Germinal center (tissue), 1 donor: ENCODE measurements around the gene MYH15.

Experiments
- DNase-seq: peaks from one replicate; pipeline ENCODE4 v3.0.0; 2012; ENCODE audit warnings: mixed read lengths, low spot score

The MYH15 gene

GRCh38 chr3:108472001-108472591 lies 38.3 kb downstream of the MYH15 start:
- DNase-seq: no peak

DNA sequence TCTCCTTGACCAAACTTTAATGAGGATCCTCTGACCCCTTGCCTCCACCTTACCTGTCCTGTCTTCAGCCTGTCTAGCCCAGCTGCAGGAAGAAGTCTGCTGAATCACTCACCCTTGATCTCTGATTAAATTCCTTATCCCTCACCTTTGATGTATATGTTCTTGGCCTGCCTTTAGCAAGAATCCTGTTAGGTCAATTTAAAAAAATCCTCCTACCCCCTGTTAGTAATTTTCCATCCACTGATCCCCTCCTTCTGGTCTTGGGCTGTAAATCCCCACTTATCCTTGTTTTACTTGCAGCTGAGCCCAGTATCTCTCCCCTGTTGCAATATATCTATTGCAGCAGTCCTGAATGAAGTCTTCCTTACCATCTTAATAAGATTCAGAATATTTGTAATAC lies 39.0 kb downstream of the MYH15 start:
- DNase-seq: no peak

DNA sequence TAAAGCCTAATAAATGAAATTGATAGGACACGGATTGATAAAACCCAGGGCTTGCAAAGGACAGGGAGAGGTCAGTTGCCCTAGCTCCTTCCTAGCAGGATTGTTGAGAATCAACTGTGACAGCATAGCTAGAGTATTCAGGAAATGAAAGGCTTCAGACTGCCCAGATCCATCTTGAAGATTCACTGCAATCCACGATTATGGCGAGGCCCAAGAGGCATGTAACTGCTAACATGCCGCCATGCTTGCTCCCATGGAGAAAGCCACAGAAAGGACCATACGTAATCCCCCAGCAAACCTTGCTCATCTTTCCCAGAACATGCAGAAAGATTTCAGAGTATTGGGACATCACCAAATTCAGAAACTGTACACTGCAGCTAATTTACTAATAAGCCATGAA lies 41.3 kb downstream of the MYH15 start:
- no peak for DNase-seq

DNA sequence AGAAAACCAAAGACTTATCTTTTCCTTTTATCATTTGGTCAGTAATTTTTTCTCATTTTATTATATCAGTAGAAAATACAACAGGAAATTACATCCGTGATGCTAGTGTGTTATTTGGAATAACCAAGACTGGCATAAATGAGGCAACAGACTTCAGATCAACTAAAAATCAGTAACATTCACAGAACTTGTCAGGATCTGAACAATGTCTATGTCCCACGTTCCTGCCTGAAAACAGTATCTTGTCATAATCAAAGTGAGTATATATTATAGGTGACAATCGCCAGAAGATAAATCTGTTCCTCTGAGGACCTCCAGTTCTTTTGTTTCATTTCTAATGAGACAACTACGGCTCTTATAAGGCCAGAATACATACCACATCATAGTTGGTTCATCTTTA lies 41.8 kb downstream of the MYH15 start:
- DNase-seq: no peak

DNA sequence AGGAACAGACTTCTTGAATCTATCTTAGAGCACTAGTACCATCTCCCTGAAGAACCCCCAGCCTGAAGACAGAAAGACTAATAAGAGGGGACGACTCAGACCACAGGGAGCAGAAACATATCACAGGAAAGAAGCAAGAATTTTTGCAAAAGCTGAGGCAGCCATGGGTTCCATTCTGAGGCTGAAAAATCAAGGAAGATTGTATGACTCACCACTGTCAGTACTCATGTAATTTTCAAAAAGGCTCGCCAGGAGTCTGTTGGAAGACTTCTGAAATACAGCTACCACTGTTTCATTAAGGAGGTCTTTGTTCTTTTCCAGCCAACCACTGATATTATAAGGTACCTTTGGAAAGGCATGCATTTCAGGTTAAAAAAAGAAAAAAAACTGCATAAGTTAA lies 47.5 kb downstream of the MYH15 start:
- DNase-seq: no peak

DNA sequence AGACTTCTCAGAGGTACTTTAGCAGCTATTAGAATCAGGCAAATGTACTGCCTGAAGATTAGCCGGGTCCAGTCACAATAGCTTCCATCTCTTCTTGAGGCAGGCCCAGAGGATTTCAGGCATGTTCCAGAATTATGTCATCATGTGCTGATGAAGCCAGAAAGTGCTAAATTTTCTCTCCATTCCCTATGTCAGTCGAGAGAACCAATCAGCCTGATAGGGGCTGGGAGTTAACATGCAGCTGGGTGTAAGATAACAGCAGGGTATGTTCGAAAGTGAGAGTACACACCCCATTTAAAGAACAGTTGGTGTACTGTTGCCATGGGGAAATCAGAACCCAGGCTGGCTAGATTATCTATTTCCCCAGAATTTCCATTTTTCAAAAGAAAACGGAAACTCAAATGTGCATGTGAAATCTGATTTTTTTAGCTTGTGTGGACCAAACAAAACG lies 48.7 kb downstream of the MYH15 start:
- DNase-seq: no peak

GRCh38 chr3:108459225-108459624 lies 51.2 kb downstream of the MYH15 start:
- DNase-seq: no peak

- DNase-seq: no peak
Measured at GRCh38 chr3:108455212-108455705, 55.1 kb downstream of the MYH15 start.

DNA sequence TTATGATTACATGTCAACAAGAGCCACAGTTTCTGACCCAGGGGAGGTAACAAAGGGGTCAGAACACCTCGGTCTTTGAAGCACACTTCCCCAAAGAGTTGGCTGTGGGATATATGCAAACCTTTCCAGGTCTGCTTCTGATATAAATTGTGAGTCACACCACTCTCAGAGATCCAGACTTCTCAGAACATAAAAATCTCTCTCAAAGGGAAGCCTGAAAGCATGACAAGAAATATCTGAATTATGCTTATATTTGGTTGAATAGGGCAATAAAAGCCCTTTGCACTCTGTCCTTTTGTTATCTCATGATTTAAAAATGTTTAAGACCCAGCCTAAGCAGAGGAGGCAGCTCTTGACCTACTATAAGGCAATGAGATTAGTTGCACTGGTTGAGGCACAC lies 56.8 kb downstream of the MYH15 start:
- no peak for DNase-seq

DNA sequence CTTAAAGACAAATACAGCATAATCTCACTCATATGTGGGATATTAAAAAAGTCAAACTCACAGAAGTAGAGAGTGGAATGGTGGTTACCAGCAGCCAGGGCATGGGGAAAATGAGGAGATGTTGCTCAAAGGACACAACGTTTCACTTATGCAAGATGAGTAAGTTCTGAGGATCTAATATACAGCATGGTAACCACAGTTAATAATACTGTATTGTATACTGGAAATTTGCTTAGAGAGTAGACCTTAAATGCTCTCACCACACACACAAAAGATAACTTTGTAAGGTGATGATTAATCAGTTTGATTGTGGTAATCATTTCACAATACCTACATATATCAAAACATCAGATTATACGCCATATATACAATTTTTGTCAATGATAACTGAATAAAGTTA lies 60.0 kb downstream of the MYH15 start:
- DNase-seq: no peak

DNA sequence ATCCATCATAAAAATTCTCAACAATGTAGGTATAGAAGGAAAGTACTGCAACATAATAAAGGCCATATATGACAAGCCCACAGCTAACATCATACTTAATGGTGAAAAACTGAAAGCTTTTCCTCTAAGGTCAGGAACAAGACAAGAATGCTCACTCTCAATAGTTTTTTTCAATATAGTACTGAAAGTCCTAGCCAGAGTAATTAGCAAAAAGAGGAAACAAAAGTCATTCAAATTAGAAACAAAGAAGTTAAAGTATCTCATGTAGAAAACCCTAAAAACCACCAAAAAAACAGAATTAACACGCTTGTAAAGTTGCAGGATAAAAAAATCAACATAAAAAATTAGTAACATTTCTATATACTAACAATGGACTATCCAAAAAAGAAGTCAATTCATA lies 61.8 kb downstream of the MYH15 start:
- DNase-seq: no peak

DNA sequence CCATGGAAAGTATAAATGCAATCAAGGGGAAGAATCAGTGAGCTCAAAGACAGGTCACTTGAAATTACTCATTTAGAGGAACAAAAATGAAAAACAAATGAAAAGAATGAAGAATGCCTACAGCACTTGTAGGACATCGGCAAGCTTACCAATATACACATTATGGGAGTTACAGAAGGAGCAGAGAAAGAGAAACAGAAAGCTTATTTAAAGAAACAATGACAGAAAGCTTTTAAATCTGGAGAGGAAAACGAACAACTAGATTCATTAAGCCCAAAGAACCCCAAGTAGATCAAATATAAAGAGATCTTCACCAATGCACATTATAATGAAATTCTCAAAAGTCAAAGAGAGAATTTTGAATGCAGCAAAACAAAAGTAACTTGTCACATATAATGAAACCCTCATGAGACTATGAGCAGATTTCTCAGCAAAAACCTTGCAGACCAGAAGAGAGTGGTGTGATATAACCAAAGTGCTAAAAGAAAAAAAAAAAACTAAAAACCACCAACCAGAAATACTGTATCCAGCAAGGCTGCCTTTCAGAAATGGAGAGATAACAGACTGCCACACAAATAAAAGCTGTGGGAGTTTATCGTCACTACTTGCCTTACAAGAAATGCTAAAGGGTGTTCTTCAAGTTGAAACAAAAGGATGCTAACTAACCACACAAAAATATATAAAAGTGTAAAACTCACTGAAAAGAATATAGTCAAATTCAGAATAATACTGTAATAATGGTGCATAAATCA lies 63.1 kb downstream of the MYH15 start:
- DNase-seq: no peak

GRCh38 chr3:108442281-108442680 lies 68.1 kb downstream of the MYH15 start:
- no peak for DNase-seq

DNA sequence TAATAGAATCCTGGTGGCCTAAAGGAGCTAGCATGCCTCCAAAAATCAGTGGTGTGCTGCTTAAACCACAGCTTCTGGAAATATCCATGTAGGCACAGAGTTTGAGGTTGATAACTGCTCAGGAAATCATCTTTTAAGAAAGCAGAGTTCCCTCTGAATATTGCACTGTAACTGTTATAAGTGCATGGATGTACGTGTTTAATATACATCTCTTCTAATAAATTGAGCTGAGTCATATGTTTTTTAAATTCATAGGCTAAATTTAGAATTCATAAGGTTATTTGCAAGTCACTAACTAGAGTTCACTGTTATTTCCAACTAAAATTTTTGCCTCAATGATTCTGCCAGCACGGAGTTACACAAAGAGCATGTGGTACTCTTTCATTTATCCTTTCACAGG lies 68.9 kb downstream of the MYH15 start:
- DNase-seq: no peak

- no peak for DNase-seq
Measured at GRCh38 chr3:108441071-108441507, 69.3 kb downstream of the MYH15 start.

DNA sequence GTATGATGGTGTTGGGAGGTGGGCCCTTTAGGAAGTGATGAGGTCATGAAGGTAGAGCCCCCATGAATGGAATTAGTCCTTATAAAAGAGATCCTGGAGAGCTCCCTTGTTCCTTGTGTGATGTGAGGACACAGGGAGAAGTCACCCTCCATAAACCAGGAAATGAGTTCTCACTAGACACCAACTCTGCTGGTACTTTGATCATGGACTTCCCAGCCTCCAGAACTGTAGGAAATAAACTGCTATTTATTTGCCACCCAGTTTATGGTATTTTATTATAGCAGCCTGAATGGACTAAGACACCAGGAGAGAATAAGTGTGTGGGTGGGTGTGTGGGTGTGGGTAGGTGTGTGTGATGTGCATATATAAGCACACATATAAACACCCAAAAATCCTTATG lies 71.9 kb downstream of the MYH15 start:
- no peak for DNase-seq

GRCh38 chr3:108437439-108437838 lies 73.0 kb downstream of the MYH15 start:
- no peak for DNase-seq

GRCh38 chr3:108433928-108434327 lies 76.5 kb downstream of the MYH15 start:
- DNase-seq: no peak

DNA sequence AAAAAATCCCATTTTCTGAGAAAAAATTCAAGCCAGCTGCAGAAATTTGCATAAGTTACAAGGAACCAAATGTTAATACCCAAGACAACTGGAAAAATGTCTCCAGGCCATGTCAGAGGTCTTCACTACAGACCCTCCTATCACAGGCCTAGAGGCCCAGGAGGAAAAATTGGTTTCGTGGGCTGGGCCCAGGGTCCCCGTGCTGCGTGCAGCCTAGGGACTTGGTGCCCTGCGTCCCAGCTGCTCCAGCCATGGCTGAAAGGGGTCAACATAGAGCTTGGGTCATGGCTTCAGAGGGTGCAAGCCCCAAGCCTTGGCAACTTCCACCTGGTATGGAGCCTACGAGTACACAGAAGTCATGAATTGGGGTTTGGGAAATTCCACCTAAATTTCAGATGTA lies 78.0 kb downstream of the MYH15 start:
- no peak for DNase-seq

DNA sequence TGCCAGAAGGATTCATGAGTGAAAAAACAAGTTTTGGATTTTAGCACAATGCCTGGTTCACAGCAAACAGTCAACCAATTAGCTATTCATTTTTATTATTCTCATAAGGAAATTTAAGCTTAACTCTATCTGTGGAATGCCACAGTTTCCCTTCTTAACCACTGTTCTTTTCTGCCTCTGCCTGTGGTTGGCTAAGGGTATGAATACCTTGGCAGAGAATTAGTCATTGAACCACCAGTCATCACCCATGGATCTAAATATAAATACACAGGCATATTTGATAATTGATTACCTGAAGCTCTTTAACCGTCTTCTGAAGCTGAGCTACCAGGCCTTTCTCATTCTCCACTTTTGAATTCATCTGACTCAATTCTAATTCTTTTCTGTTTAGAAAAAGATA lies 79.9 kb downstream of the MYH15 start:
- no peak for DNase-seq

DNA sequence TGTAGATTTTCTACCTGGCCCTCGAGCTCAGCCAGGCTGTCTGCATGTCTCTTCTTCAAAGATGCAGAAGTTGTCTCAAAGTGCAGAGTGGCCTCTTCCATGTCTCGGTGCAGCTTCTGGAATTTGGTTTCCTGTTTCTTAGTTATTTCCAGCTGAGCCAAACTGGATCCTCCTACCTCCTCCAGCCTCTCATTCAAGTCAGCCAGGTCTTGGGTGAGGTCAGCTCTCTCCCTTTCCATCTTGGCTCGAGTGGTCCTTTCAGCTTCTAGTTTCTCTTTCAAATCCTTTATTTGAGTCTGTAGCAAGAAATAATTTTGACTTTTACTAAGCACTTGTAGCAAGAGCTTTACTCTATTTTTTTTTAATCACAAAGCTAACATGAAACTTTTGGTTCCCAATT lies 81.8 kb downstream of the MYH15 start:
- DNase-seq: no peak

DNA sequence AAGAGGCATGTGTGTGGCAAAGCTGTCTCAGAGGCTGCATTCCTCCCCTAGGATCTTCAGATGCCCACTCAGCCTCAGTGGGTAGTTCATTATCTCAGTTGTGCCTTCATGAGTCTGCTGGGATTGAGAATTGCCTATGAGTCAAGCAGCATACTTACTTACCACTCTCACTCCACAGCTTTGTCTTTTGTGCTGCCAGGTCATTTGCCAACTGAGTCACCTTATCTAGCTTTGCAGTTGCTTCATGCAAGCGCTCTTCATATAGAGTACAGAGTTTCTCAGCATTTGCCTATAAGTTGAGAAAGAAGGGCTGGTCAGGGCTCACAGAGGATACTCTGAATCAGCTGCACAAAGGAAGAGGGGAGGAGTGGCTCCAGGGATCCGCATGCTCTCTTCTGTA lies 89.5 kb downstream of the MYH15 start:
- DNase-seq: no peak

GRCh38 chr3:108416111-108416869 lies 94.1 kb downstream of the MYH15 start:
- no peak for DNase-seq
